SK-N-SH treated with all-trans-retinoic acid at 6 μM for 48 hours (cell line): ENCODE data around the gene OXER1.

Experiments used
- ARNTL ChIP-seq: fragments of 450-650 bp; formaldehyde crosslinking; IDR thresholded peaks from 2 replicates; pipeline ENCODE4 v1.5.0; 2020; ENCODE audit warnings: low read depth, mild to moderate bottlenecking, moderate library complexity, borderline replicate concordance
- PATZ1 ChIP-seq: fragments of 250-450 bp; sonication (Bioruptor Pico); IDR thresholded peaks from 2 replicates; pipeline ENCODE4 v1.8.0; 2020; ENCODE audit warnings: mild to moderate bottlenecking, moderate library complexity, borderline replicate concordance
- RARB ChIP-seq: fragments of 250-450 bp; sonication (Bioruptor Pico); IDR thresholded peaks from 2 replicates; pipeline ENCODE4 v1.8.0; 2021; ENCODE audit warnings: mild to moderate bottlenecking, moderate library complexity
- SNAI2 ChIP-seq: fragments of 250-450 bp; sonication (Bioruptor Pico); IDR thresholded peaks from 2 replicates; pipeline ENCODE4 v1.5.0; 2020; ENCODE audit warnings: mild to moderate bottlenecking, moderate library complexity
- ZFP3 ChIP-seq: fragments of 250-450 bp; sonication (Bioruptor Pico); IDR thresholded peaks from 2 replicates; pipeline ENCODE4 v1.5.0; 2020; ENCODE audit warnings: mild to moderate bottlenecking, moderate library complexity
- ZFP30 ChIP-seq: fragments of 450-650 bp; formaldehyde crosslinking; IDR thresholded peaks from 2 replicates; pipeline ENCODE4 v1.5.0; 2022; ENCODE audit warnings: mild to moderate bottlenecking, moderate library complexity
- ZNF565 ChIP-seq: fragments of 450-650 bp; formaldehyde crosslinking; conservative IDR thresholded peaks from 2 replicates; pipeline ENCODE4 v1.5.0; 2020; ENCODE audit warnings: low read depth, mild to moderate bottlenecking, moderate library complexity
- ZNF70 ChIP-seq: fragments of 450-650 bp; formaldehyde crosslinking; IDR thresholded peaks from 2 replicates; pipeline ENCODE4 v1.5.0; 2020; ENCODE audit warnings: mild to moderate bottlenecking, moderate library complexity
- ZNF8 ChIP-seq: fragments of 450-650 bp; formaldehyde crosslinking; IDR thresholded peaks from 2 replicates; pipeline ENCODE4 v1.5.0; 2020; ENCODE audit warnings: mild to moderate bottlenecking, moderate library complexity
- TF ChIP-seq, protein P1 (sequence below): fragments of 250-450 bp; sonication (Bioruptor Pico); IDR thresholded peaks from 2 replicates; pipeline ENCODE4 v1.5.1; 2020; ENCODE audit warnings: low read depth, mild to moderate bottlenecking, moderate library complexity

DNA sequence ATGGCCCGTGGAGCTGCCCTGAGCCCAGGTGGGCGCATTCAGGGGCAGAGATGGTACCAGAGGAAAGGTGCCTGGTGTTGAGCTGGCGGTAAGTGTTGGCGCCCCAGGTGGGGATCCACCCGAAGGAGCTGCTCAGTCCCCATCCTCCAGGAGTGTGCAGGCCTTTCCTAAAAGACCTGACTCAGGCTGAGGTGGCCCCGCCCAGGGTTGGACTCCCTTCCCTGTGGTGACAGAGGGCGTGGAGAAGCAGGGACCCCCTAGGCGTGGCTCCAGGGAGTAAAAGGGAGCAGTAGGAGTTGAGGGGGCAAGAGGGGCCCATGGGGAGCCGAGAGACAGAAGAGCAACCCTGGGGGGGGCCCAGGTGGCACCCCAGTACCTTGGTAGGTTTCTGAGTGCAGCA, 2.4 kb downstream of the OXER1 start:
- TF ChIP-seq, protein P1, sequence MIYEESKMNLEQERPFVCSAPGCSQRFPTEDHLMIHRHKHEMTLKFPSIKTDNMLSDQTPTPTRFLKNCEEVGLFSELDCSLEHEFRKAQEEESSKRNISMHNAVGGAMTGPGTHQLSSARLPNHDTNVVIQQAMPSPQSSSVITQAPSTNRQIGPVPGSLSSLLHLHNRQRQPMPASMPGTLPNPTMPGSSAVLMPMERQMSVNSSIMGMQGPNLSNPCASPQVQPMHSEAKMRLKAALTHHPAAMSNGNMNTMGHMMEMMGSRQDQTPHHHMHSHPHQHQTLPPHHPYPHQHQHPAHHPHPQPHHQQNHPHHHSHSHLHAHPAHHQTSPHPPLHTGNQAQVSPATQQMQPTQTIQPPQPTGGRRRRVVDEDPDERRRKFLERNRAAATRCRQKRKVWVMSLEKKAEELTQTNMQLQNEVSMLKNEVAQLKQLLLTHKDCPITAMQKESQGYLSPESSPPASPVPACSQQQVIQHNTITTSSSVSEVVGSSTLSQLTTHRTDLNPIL (CRISPR knock-in tag) = no peak
- TF ChIP-seq ZNF70 (CRISPR knock-in tag) (no peak), PATZ1 (CRISPR knock-in tag) (no peak), ZFP30 (CRISPR knock-in tag) (no peak), ZFP3 (no peak), RARB (CRISPR knock-in tag) (no peak), ZNF8 (CRISPR knock-in tag) (no peak), ARNTL (CRISPR knock-in tag) (no peak), SNAI2 (CRISPR knock-in tag) (no peak), ZNF565 (CRISPR knock-in tag) (no peak)
